Skeletal muscle tissue (tissue), 4 donors: Measurements from ENCODE around the gene SLC10A7. TPM values are rescaled to one million over a fixed set of nuclear protein-coding genes. Genes with fewer than 3 reads are reported as not detected.

ENCODE experiments used
- H3K27ac ChIP-seq: one replicate; pipeline ENCODE4 v1.7.0; 2013; ENCODE audit warnings: mild to moderate bottlenecking, low read depth, low read length, inconsistent platforms
- H3K27me3 ChIP-seq, 3 donors: one replicate each; pipeline ENCODE4 v1.7.0; 2013; ENCODE audit warnings: low read length in 3 of 3; ENCODE audit not compliant: control insufficient read depth in 3 of 3, insufficient read depth in 3 of 3
- H3K36me3 ChIP-seq, 3 donors: one replicate each; pipeline ENCODE4 v1.7.0; 2013; ENCODE audit warnings: low read length in 3 of 3; ENCODE audit not compliant: control insufficient read depth in 3 of 3, insufficient read depth in 3 of 3
- H3K4me1 ChIP-seq, 3 donors: one replicate each; pipeline ENCODE4 v1.7.0; 2013; ENCODE audit warnings: low read length in 3 of 3, mild to moderate bottlenecking in 3 of 3; ENCODE audit not compliant: control insufficient read depth in 3 of 3, insufficient read depth in 3 of 3
- H3K4me3 ChIP-seq, 3 donors: one replicate each; pipeline ENCODE4 v1.7.0; 2013; ENCODE audit warnings: low read length in 3 of 3
- H3K9ac ChIP-seq, 3 donors: one replicate each; pipeline ENCODE4 v1.7.0; 2013; ENCODE audit warnings: low read length in 3 of 3, mild to moderate bottlenecking in 3 of 3, moderate library complexity in 2 of 3, low read depth in 1 of 3
- H3K9me3 ChIP-seq, 3 donors: one replicate each; pipeline ENCODE4 v1.7.0; 2013; ENCODE audit warnings: low read length in 3 of 3; ENCODE audit not compliant: control insufficient read depth in 3 of 3
- total RNA-seq: library from RNA; depleted of rRNA; stranded (reverse); fragments of >200 nt; gene quantifications from one replicate; pipeline ENCODE4 v1.2.3, GENCODE V29; 2014
- donor health status: Osteomylitis.

The SLC10A7 gene
- total RNA-seq, 1 donor from 2014 or later, result 15.1 TPM

DNA sequence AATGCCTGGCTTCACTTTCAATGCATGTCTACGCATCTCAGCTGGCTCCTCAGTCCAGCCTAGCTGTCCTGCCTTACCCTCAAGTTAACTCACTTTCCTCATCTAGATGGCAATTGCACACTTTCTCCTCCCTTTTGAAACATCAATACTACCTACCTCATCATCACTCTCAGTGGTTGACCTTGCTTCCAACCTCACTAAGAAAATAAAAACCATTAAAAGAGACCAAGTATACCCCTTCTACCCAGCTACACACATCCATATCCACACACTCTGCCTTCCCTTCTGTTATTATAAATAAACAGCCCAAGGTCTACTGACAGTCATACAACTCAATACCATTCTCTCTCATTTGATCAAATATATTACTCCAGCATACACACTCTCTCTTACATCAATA is 21.5 kb downstream of the SLC10A7 start:
- H3K4me1 ChIP-seq, result no peaks in the 10 kb centered on the region
- no peaks in the 10 kb centered on the region for H3K27me3 ChIP-seq
- no peaks in the 10 kb centered on the region for H3K9me3 ChIP-seq
- H3K27ac ChIP-seq, result no peak overlapping the region
- H3K36me3 ChIP-seq, result peaks cover 4 to 12% (median 11%) of the 10 kb centered on the region in 3 donors
- H3K9ac ChIP-seq, result no peak overlapping the region
- no peak overlapping the region for H3K4me3 ChIP-seq

DNA sequence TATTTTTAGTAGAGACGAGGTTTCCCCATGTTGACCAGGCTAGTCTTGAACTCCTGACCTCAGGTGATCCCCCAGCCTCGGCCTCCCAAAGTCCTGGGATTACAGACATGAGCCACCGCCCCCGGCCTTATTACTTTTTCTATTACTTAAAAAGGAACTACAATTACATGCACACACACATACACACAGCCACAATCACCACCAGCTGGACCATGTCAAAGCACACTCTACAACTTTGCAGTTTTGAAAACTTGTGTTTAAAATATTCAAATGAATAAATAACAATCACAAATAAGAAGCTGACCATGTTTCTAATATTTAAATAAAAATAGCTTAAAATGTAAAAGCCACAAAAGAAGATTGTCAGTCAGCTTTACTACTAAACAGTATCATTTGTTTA is 23.4 kb downstream of the SLC10A7 start:
- Histone ChIP-seq H3K9me3 (no peaks in the 10 kb centered on the region), H3K4me3 (no peak overlapping the region), H3K27me3 (no peaks in the 10 kb centered on the region), H3K36me3 (peaks cover 4 to 12% (median 8%) of the 10 kb centered on the region in 3 donors), H3K4me1 (no peaks in the 10 kb centered on the region), H3K27ac (no peak overlapping the region), H3K9ac (no peak overlapping the region)

DNA sequence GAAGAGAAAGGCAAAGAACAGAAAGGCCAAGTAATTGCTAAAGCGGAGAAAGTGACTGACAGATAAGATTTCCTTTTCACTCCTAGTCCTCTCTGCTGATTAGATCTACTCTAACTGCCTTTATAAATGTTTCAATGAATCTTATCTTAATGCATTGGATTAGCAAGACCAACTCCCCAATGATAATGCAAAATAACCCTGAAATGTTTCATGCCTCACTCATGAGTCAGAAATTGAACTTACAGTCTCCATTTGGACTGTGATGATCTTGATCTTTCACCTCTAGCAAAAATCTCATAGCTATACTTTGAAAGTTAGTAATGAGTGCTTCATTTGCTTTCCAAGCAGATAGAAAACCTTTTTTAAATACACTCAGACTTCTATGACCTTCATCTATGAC is 26.5 kb downstream of the SLC10A7 start:
- H3K4me3 ChIP-seq, result no peak overlapping the region
- H3K36me3 ChIP-seq, result peaks cover 0 to 3% (median 0%) of the 10 kb centered on the region in 3 donors
- H3K27me3 ChIP-seq, result no peaks in the 10 kb centered on the region
- no peak overlapping the region for H3K27ac ChIP-seq
- no peaks in the 10 kb centered on the region for H3K4me1 ChIP-seq
- no peaks in the 10 kb centered on the region for H3K9me3 ChIP-seq
- H3K9ac ChIP-seq, result no peak overlapping the region

DNA sequence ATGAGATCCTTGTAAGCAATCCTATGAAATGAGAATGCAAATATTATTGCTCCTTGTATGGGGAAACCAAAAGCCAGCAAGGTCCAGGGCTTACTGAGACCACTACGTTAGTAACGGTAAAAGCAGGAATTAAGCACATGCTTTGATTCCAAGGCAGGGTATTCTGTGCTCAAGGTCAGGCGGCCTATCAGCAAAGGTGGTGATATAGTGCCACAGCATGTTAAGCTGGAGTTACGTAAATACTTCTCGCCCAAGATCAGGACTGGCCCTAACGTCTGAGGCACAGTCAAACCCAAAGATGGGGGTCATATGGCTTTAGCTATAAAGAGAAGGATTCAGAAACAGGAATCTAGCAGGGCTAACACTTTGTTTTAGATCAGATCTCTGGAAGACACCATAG is 27.6 kb downstream of the SLC10A7 start:
- Histone ChIP-seq H3K36me3 (no peaks in the 10 kb centered on the region), H3K9ac (no peak overlapping the region), H3K27ac (no peak overlapping the region), H3K4me1 (no peaks in the 10 kb centered on the region), H3K4me3 (no peak overlapping the region), H3K9me3 (no peaks in the 10 kb centered on the region), H3K27me3 (no peaks in the 10 kb centered on the region)

DNA sequence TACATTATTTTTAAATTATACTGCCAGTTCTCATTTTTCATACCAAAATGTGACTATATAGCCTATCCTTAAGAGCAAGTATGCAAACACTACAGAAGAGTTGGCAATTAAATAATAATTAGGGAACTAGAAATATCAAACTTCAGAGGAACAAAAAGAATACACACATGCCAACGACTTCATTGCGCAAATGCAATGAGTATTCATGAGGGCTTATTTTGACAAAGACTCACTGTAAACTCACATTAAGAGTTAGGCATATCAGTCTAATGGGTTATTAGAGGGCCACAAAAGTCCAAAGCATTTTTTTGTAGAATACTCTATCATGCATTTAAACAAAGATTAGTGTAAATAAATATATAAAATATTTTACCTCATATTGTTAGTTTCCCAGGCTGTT is 31.6 kb downstream of the SLC10A7 start:
- no peaks in the 10 kb centered on the region for H3K27me3 ChIP-seq
- no peak overlapping the region for H3K27ac ChIP-seq
- H3K9me3 ChIP-seq, result no peaks in the 10 kb centered on the region
- no peak overlapping the region for H3K9ac ChIP-seq
- H3K4me1 ChIP-seq, result no peaks in the 10 kb centered on the region
- no peak overlapping the region for H3K4me3 ChIP-seq
- peaks cover 0 to 6% (median 3%) of the 10 kb centered on the region in 3 donors for H3K36me3 ChIP-seq

DNA sequence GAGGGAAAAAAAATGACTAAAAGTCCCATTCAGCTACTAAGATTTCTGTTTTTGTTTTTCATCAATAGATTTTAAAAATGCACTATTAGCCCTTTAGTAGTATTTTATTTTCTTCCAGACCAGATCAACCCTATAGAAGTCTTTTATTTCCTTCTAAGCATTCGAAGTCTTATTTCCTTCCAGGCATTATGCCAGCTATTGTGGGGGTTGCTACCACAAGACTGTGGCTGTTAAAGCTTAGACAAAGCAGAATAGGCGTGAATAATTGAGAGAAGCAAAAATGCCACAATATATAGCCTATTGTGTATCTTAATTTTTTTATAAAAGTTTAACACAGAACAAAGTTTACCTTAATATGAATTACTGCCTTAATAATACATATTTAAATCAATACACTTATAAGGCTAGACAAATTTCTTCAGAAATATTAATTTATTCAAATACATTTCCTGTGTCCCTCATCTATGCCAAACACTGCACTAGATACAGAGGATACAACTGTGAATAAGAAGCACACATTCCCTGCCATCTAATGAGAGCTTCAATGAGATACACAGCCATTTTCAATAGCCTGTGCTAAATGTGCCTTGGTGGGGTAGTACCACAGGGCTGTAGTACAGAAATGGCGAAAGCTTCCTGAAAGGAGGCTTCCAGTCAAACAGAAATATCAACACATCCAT is 33.1 kb downstream of the SLC10A7 start:
- no peaks in the 10 kb centered on the region for H3K4me1 ChIP-seq
- H3K27me3 ChIP-seq, result no peaks in the 10 kb centered on the region
- H3K27ac ChIP-seq, result no peak overlapping the region
- no peak overlapping the region for H3K9ac ChIP-seq
- peaks cover 0 to 6% (median 6%) of the 10 kb centered on the region in 3 donors for H3K36me3 ChIP-seq
- no peak overlapping the region for H3K4me3 ChIP-seq
- H3K9me3 ChIP-seq, result no peaks in the 10 kb centered on the region

DNA sequence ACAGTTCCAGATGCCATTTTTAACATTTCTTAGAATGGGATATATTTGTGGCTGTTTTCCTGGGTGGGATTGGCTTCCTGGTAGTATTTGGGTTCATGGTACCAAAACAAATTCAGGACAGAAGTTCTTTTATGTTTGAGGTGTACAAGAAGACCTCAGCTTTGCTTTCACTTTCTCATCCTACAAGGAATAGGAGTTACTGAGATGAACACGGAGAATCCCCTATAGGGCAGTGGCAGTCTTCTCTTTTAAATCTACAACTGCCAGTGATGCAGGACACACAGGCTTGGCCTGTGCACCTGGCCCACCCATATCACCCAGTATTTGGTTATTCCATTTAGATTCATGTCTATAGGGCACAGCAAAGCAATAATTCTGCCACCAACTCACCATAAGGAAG is 35.2 kb downstream of the SLC10A7 start:
- Histone ChIP-seq H3K36me3 (peaks cover 0 to 6% (median 6%) of the 10 kb centered on the region in 3 donors), H3K27me3 (no peaks in the 10 kb centered on the region), H3K4me1 (no peaks in the 10 kb centered on the region), H3K27ac (no peak overlapping the region), H3K9me3 (peaks cover 0 to 3% (median 0%) of the 10 kb centered on the region in 3 donors), H3K9ac (no peak overlapping the region), H3K4me3 (no peak overlapping the region)

DNA sequence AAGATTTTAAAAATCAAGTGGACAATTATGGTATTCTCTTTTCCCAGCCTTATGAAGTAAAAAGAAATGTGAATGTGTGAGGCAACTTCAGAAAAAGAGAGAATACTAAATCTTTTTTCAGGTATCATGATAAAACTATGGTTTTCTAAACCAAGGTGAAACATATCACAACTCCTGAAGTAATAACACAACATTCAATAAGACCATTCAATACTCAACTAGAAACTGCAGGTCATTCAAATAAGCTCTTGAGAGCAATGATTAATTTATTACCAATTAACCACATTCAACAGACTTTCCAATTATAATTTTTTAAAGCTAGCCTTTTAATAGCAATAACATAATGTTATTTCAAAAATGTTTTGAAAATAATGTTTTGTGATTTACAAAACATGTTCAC is 35.8 kb downstream of the SLC10A7 start:
- Histone ChIP-seq H3K4me3 (no peak overlapping the region), H3K36me3 (peaks cover 0 to 6% (median 6%) of the 10 kb centered on the region in 3 donors), H3K9ac (no peak overlapping the region), H3K4me1 (no peaks in the 10 kb centered on the region), H3K9me3 (peaks cover 0 to 3% (median 0%) of the 10 kb centered on the region in 3 donors), H3K27ac (no peak overlapping the region), H3K27me3 (no peaks in the 10 kb centered on the region)

DNA sequence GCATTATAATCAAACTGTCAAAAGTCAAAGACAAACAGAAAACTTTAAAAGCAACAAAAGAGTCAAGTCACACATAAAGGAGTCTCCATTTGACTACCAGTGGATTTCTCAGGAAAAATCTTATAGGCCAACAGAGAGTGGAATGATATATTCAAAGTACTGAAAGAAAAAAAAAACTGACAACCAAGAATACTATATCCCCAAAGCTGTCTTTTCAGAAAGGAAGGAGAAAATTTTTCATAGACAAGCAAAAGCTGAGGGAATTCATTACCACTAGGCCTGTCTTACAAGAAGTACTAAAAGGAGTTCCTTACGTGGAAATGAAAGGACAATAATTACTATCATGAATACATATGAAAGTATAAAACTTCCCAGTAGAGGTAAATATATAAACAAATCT is 39.0 kb downstream of the SLC10A7 start:
- no peak overlapping the region for H3K4me3 ChIP-seq
- H3K4me1 ChIP-seq, result no peaks in the 10 kb centered on the region
- H3K36me3 ChIP-seq, result peaks cover 0 to 6% (median 6%) of the 10 kb centered on the region in 3 donors
- H3K9ac ChIP-seq, result no peak overlapping the region
- no peak overlapping the region for H3K27ac ChIP-seq
- no peaks in the 10 kb centered on the region for H3K27me3 ChIP-seq
- H3K9me3 ChIP-seq, result peaks cover 0 to 3% (median 0%) of the 10 kb centered on the region in 3 donors

DNA sequence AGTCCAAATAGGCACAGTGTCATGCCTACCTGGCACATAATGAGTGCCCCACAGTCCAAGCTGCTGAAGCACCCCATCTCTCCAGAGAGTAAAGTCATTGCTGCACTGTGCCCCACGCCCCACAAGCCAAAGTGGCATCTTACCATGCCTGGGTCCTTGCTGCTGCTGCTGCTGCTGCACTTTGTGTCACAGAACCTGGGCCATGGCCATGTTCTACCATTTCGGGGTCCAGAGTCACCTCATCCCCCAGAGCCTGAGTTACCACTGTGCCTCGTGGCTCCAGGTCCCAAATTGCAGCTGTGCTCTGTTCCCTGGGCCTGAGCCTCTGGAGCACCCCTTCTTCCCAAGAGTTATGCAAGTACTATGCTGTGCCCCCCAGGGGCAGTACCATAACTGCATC is 40.5 kb downstream of the SLC10A7 start:
- Histone ChIP-seq H3K4me1 (no peaks in the 10 kb centered on the region), H3K27me3 (no peaks in the 10 kb centered on the region), H3K9ac (no peak overlapping the region), H3K27ac (no peak overlapping the region), H3K4me3 (no peak overlapping the region), H3K36me3 (peaks cover 0 to 3% (median 2%) of the 10 kb centered on the region in 3 donors), H3K9me3 (peaks cover 0 to 3% (median 0%) of the 10 kb centered on the region in 3 donors)
